Effector memory CD8-positive, alpha-beta T cell (primary cell): ENCODE measurements around the gene MAGEA4.

Source experiments
- ATAC-seq: fragments of 150-1000 bp; cut with Tn5 transposase; replicated peaks from 2 replicates; pipeline ENCODE4 v1.10.0; 2021; ENCODE audit warnings: mild to moderate bottlenecking, moderate library complexity
- DNase-seq, 3 experiments: peaks; one replicate each; pipeline ENCODE4 v3.0.0; 2021
- H3K27ac Mint-ChIP-seq, 2 donors: one replicate each; pipeline ENCODE4 v1.8.0; 2022; ENCODE audit warnings: mild to moderate bottlenecking in 2 of 2, mixed read lengths in 2 of 2, moderate library complexity in 2 of 2
- H3K27me3 Mint-ChIP-seq, 2 donors: one replicate each; pipeline ENCODE4 v1.8.0; 2022; ENCODE audit warnings: mixed read lengths in 2 of 2
- H3K36me3 Mint-ChIP-seq: one replicate; pipeline ENCODE4 v1.8.0; 2022; ENCODE audit warnings: mild to moderate bottlenecking, moderate library complexity, mixed read lengths; ENCODE audit not compliant: insufficient read depth
- H3K4me1 Mint-ChIP-seq, 2 donors: one replicate each; pipeline ENCODE4 v1.8.0; 2022; ENCODE audit warnings: low read depth in 2 of 2, mixed read lengths in 2 of 2
- H3K4me3 Mint-ChIP-seq, 2 donors: one replicate each; pipeline ENCODE4 v1.8.0; 2022; ENCODE audit warnings: mild to moderate bottlenecking in 2 of 2, mixed read lengths in 2 of 2, moderate library complexity in 2 of 2
- H3K9me3 Mint-ChIP-seq, 2 donors: one replicate each; pipeline ENCODE4 v1.8.0; 2022; ENCODE audit warnings: mixed read lengths in 2 of 2
- total RNA-seq, 9 experiments: gene quantifications; one replicate each; lab custom pipeline; 2026; lab: John Stamatoyannopoulos, UW

MAGEA4 gene, protein sequence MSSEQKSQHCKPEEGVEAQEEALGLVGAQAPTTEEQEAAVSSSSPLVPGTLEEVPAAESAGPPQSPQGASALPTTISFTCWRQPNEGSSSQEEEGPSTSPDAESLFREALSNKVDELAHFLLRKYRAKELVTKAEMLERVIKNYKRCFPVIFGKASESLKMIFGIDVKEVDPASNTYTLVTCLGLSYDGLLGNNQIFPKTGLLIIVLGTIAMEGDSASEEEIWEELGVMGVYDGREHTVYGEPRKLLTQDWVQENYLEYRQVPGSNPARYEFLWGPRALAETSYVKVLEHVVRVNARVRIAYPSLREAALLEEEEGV
- 0 reads per million in 9 experiments for total RNA-seq

- Mint-ChIP-seq H3K27ac (no peak within 1 kb of the TSS), H3K4me3 (no peak within 1 kb of the TSS), H3K27me3 (no peaks in the 10 kb centered on the region), H3K4me1 (no peaks in the 10 kb centered on the region), H3K9me3 (no peaks in the 10 kb centered on the region), H3K36me3 (no peaks in the 10 kb centered on the region)
- DNase-seq (no peak), ATAC-seq (no peak)
Observed at GRCh38 chrX:151912780-151913179, at the start of gene MAGEA4. MAGEA4 (plus strand) TSS chrX:151912889; CDS start chrX:151923665, 10,776 bp downstream.

DNA sequence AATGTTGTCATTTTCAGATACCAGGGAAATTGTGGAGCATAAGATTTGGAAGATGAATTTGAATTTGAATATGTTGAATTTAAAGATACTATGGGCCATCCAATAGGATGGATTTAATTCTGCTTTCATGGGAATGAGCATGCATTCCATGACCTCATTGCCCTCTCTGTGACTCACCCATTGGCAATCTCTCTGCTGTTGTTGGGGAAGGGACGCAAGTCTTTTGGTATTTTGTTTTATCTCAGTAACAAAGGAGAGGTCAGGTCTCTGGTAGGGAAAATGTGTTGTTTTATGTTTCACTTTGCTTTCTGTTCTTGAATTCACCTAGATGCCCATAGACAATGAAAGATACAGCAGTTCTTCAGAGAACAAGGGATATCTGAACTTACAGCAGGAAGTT is 42.1 kb upstream of the MAGEA4 start:
- H3K27me3 Mint-ChIP-seq, result no peaks in the 10 kb centered on the region
- ATAC-seq (no peak), DNase-seq (no peak)
- H3K4me1 Mint-ChIP-seq, result no peaks in the 10 kb centered on the region
- H3K9me3 Mint-ChIP-seq, result peaks cover 0 to 3% of the 10 kb centered on the region in 2 donors
- no peak overlapping the region for H3K27ac Mint-ChIP-seq
- H3K36me3 Mint-ChIP-seq, result no peaks in the 10 kb centered on the region
- no peak overlapping the region for H3K4me3 Mint-ChIP-seq

- peaks cover 0 to 3% of the 10 kb centered on the region in 2 donors for H3K9me3 Mint-ChIP-seq
- ATAC-seq (no peak), DNase-seq (no peak)
- no peak overlapping the region for H3K4me3 Mint-ChIP-seq
- no peaks in the 10 kb centered on the region for H3K36me3 Mint-ChIP-seq
- no peaks in the 10 kb centered on the region for H3K27me3 Mint-ChIP-seq
- no peaks in the 10 kb centered on the region for H3K4me1 Mint-ChIP-seq
- H3K27ac Mint-ChIP-seq, result no peak overlapping the region
Observed at GRCh38 chrX:151871244-151871643, 41.4 kb upstream of the MAGEA4 start.

GRCh38 chrX:151873096-151873495 is 39.6 kb upstream of the MAGEA4 start:
- H3K36me3 Mint-ChIP-seq, result no peaks in the 10 kb centered on the region
- H3K4me1 Mint-ChIP-seq, result no peaks in the 10 kb centered on the region
- H3K9me3 Mint-ChIP-seq, result peaks cover 0 to 3% of the 10 kb centered on the region in 2 donors
- no peak for ATAC-seq
- H3K27ac Mint-ChIP-seq, result no peak overlapping the region
- H3K4me3 Mint-ChIP-seq, result no peak overlapping the region
- H3K27me3 Mint-ChIP-seq, result no peaks in the 10 kb centered on the region
- no peak for DNase-seq

DNA sequence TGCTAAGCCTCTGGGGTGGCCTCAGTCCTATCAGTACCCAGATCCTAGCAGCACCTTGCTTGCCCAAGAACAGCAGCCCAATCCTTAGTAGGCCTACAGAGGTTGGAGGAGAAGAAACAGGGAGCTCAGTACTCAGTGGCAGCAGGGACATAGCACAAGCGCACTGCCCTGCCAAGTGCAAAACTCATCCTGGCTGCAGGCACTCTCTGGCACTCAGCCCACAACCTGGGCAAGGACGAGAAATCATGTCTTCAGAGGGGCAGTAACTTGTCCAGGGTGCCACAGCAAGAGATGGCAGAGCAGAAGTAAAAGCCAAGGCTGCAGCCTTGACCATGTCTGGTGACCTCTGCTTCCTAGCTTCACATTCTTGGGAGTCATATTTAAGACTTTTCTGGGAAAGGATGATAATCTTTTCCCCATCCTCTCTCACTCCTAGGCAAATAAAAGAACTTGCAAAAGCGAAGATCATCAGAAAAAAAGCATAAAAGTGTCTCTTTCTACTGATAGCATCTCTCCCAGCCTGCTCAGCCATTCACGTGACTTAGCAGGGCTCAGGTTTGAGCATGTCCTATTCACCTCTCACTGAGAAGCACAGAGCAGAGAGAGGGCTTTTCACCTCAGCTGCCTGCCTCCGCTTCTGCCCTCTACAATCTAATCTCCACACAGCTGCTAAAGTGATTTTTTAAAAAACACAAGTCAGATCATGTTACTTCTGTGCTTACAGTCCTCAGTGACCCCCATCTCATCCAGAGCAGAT is 37.2 kb upstream of the MAGEA4 start:
- Mint-ChIP-seq H3K36me3 (no peaks in the 10 kb centered on the region), H3K9me3 (peaks cover 0 to 3% of the 10 kb centered on the region in 2 donors), H3K27me3 (no peaks in the 10 kb centered on the region), H3K4me3 (no peak overlapping the region), H3K4me1 (no peaks in the 10 kb centered on the region), H3K27ac (no peak overlapping the region)
- ATAC-seq (no peak), DNase-seq (no peak)

DNA sequence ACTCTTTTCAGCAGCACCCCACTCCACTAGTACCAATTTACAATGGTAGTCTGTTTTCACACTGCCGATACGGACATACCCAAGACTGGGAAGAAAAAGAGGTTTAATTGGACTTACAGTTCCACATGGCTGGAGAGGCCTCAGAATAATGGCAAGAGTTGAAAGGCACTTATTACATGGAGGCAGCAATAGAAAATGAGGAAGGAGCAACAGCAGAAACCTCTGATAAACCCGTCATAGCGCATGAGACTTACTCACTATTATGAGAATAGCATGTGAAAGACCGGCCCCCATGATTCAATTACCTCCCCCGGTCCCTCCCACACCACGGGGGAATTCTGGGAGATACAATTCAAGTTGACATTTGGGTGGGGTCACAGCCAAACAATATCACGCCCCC is 34.1 kb upstream of the MAGEA4 start:
- no peak for ATAC-seq
- Mint-ChIP-seq H3K4me1 (no peaks in the 10 kb centered on the region), H3K36me3 (no peaks in the 10 kb centered on the region), H3K27me3 (no peaks in the 10 kb centered on the region), H3K9me3 (no peaks in the 10 kb centered on the region), H3K4me3 (no peak overlapping the region), H3K27ac (no peak overlapping the region)
- no peak for DNase-seq

DNA sequence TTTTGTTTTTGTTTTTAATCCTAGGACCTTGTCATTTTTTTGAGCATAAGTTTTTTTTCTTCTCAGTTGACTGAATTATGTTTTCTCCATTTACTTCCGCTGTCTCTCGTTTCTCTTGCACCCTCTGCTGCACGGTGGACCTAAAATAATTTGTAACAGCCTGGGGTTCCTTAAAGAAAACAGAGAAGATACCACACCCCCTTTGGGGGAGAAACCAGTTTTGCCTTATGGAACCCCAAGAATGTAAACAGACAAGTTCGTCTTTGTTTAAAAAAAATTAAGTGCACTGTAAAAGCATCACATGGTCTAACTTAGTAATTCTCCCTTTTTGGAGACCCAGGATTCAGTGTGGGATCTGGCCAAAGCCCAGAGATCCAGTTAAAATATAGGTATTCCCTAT is 32.8 kb upstream of the MAGEA4 start:
- H3K27ac Mint-ChIP-seq, result no peak overlapping the region
- DNase-seq (no peak), ATAC-seq (no peak)
- H3K27me3 Mint-ChIP-seq, result no peaks in the 10 kb centered on the region
- no peaks in the 10 kb centered on the region for H3K9me3 Mint-ChIP-seq
- no peaks in the 10 kb centered on the region for H3K4me1 Mint-ChIP-seq
- H3K4me3 Mint-ChIP-seq, result no peak overlapping the region
- H3K36me3 Mint-ChIP-seq, result no peaks in the 10 kb centered on the region

DNA sequence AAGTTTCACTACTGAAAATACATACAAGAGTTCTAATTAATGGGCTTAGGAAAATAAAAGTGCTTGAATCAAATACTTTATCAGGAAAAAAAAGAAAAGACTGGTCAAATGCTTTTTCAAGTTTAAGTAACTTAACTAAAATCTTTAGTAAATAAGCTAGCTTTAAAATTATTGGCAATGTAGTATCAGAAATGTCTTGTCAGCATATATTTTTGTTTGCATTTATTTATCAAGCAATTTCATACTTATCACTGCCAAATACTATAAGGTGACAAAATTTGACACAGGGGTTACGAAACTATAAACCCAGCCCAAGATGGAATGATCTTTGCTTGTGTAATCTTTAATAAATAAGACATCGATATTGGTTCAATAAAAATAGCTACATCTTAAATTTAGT is 31.8 kb upstream of the MAGEA4 start:
- Mint-ChIP-seq H3K9me3 (no peaks in the 10 kb centered on the region), H3K36me3 (no peaks in the 10 kb centered on the region), H3K27me3 (no peaks in the 10 kb centered on the region), H3K27ac (no peak overlapping the region), H3K4me3 (no peak overlapping the region), H3K4me1 (no peaks in the 10 kb centered on the region)
- ATAC-seq (no peak), DNase-seq (no peak)

DNA sequence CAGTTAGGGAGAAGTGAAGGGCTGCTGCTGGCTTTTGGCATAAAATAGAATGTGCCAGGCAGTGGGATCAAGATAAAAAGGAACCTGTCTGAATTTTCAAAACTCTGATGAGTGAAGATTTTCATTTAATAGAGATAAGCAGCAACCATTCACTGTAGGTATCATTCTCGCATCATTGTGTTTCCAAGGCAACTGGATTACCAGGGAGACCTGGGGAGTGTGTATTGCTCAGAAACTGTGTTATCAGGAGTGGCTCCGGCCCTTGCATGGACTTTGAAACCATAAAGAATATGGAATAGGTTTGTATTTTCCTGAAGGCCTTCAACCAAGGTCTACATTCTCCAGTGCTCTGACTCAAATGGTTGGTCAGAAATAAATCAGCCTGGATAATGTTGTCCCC is 23.3 kb upstream of the MAGEA4 start:
- DNase-seq, result no peak
- no peak for ATAC-seq
- no peak overlapping the region for H3K27ac Mint-ChIP-seq
- H3K27me3 Mint-ChIP-seq, result no peaks in the 10 kb centered on the region
- no peaks in the 10 kb centered on the region for H3K36me3 Mint-ChIP-seq
- no peaks in the 10 kb centered on the region for H3K4me1 Mint-ChIP-seq
- peaks cover 0 to 2% of the 10 kb centered on the region in 2 donors for H3K9me3 Mint-ChIP-seq
- no peak overlapping the region for H3K4me3 Mint-ChIP-seq

DNA sequence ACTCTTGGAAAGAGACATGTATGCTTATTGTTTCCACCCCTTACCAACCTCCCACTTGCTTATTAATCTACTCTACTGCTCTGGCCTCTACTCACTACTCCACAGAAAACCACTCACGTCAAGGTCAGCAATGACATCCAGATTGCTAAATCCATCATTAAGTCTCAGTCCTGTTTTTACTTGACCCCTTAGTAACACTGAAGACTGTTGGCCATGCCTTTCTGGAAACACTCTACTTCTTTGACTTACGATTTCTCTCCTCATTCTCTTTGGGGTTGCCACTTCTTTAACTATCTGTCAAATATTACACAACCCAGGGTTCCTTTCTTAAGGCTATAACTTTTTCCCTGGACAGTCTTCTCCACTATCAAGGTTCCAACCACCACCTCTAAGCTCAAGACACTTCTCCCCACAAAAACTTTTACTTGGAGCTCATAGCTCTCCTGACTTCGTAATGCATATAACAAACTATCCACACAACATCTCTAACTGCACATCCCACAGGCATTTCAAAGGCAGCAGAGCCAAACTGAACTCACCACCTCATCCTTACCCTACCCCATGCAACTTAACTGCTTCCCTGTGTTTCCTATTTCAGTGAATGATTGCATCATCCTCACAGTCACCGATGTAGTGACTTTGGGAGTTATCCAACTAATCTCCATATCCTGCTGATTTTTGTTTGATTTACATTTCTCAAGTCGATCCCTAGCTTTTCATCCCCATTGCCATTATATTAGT is 15.8 kb upstream of the MAGEA4 start:
- Mint-ChIP-seq H3K27ac (no peak overlapping the region), H3K4me3 (no peak overlapping the region), H3K4me1 (no peaks in the 10 kb centered on the region), H3K9me3 (peaks cover 5 to 8% of the 10 kb centered on the region in 2 donors), H3K36me3 (no peaks in the 10 kb centered on the region), H3K27me3 (no peaks in the 10 kb centered on the region)
- DNase-seq (no peak), ATAC-seq (no peak)

DNA sequence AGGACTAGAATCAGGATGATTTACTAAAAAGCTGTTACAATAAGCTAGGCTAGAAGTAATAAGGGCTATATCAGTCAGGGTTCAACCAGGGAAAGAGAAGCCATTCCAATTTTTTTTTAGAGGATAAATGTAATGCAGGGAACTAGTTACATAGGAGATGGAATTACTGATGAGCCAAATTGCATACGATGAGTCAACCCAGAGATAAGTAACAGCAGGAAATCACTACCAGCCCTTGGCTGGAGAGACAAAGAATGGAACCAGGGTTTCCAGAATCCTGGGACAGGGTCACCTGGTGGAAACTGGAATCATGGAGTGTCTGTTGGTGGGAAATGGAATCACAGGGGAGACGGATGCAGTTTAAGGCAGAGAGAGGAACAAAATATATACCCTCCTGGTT is 13.1 kb upstream of the MAGEA4 start:
- DNase-seq (no peak), ATAC-seq (no peak)
- H3K27ac Mint-ChIP-seq, result no peak overlapping the region
- no peaks in the 10 kb centered on the region for H3K4me1 Mint-ChIP-seq
- H3K27me3 Mint-ChIP-seq, result no peaks in the 10 kb centered on the region
- H3K9me3 Mint-ChIP-seq, result peaks cover 4 to 8% of the 10 kb centered on the region in 2 donors
- H3K36me3 Mint-ChIP-seq, result no peaks in the 10 kb centered on the region
- H3K4me3 Mint-ChIP-seq, result no peak overlapping the region

GRCh38 chrX:151901826-151902225 is 10.9 kb upstream of the MAGEA4 start:
- DNase-seq (no peak), ATAC-seq (no peak)
- Mint-ChIP-seq H3K9me3 (peaks cover 4 to 8% of the 10 kb centered on the region in 2 donors), H3K4me3 (no peak overlapping the region), H3K4me1 (no peaks in the 10 kb centered on the region), H3K27me3 (no peaks in the 10 kb centered on the region), H3K36me3 (no peaks in the 10 kb centered on the region), H3K27ac (no peak overlapping the region)

- ATAC-seq (no peak), DNase-seq (no peak)
Observed at GRCh38 chrX:151902813-151903591, 9.7 kb upstream of the MAGEA4 start.

More at GRCh38 chrX:151902813-151903591, 9.7 kb upstream of the MAGEA4 start:
- no peaks in the 10 kb centered on the region for H3K36me3 Mint-ChIP-seq
- no peaks in the 10 kb centered on the region for H3K4me1 Mint-ChIP-seq
- H3K27ac Mint-ChIP-seq, result no peak overlapping the region
- peaks cover 4 to 8% of the 10 kb centered on the region in 2 donors for H3K9me3 Mint-ChIP-seq
- no peak overlapping the region for H3K4me3 Mint-ChIP-seq
- H3K27me3 Mint-ChIP-seq, result no peaks in the 10 kb centered on the region
